HG02642 (cell line): ENCODE data around the gene TLX2.
"Not testable (repeated sequence)": the region's sequence is repeated elsewhere in the genome, so short reads cannot be mapped to it uniquely, and the experiment has no call there.

ENCODE experiments used
- ATAC-seq: cut with Tn5 transposase; IDR thresholded peaks from one replicate; pipeline ENCODE4 v1.9.1; 2021; ENCODE audit warnings: mild to moderate bottlenecking; ENCODE audit not compliant: unreplicated experiment, poor library complexity

Gene TLX2

DNA sequence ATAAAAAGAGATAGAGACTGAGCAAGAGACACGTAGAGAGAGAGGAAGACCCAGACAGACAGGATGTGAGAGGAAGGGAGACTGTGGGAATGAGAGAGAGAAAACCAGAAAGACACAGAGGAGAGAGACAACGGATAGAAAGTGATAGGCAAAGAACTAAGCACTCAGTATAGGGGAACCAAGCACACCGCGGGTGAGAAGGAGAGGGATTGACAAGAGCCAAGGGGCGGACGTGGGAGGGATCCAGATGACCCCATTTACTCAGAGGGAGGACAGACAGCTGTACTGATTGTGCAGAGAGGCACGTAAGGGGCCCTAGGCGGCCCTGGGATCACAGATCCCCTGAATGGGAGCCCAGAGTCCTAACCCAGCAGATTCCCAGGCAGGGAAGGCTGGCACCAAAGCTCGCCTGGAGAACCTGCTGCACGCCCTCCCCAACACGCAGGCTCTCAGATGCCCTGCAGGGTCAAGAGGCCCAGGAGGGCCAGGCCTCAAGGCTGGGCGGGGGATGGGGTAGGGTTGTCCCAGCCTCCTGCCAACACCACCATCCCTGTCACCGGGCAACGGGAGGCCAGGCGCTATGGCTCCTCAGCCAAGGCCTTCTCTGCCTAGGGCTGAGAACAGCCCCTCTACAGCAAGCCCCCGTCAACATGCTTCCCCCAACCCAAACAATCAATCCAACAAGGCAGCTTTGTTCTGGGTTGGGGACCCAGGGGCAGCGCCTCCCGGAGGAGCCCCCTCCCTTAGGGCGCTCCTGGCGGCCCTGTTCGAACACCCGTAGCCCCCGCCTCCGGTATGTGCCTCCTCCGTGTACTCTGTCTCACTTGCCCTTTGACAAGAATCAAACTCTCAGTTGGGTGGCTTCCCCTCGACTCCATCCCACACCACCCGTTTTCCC, 38.9 kb downstream of the TLX2 start:
- ATAC-seq = no peak

GRCh38 chr2:74553892-74554819, 39.9 kb downstream of the TLX2 start, which contains the start of the genes DOK1 and LOXL3:
Gene DOK1, plus strand, starts transcription at chr2:74554720. Its CDS starts 35 bp downstream, at chr2:74554755.
Gene LOXL3, minus strand, starts transcription at chr2:74553942. Its CDS starts 1,308 bp downstream, at chr2:74552634.
- peak; percentile 61 for ATAC-seq

DNA sequence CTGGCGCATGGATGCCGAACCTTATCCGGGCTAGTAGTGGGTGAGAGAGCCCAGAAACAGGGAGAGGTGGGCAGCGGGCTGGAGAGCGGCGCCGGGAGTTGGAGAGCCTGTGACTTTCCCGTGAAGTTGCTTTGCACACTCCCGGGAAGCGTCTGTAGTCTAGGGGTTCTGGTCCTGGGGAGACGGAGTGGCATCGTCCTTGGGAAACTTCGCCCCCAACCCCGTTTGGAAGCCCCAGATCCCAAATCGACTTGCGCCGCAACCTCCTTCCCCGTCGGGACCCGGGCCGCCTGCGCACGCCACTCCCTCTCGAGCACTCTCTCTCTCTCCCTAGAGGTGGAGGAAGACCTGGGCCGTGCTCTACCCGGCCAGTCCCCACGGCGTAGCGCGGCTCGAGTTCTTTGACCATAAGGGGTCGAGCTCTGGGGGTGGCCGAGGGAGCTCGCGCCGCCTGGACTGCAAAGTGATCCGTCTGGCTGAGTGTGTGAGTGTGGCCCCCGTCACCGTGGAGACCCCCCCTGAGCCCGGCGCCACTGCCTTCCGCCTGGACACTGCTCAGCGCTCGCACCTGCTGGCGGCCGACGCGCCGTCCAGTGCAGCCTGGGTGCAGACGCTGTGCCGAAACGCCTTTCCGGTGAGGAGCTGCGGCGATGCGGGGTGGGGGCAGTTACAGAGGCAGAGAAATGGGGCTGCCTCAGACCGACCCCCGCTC, 40.7 kb downstream of the TLX2 start:
- peak; percentile 48 for ATAC-seq

- no peak for ATAC-seq
Measured at GRCh38 chr2:74555610-74556103, 41.4 kb downstream of the TLX2 start.

DNA sequence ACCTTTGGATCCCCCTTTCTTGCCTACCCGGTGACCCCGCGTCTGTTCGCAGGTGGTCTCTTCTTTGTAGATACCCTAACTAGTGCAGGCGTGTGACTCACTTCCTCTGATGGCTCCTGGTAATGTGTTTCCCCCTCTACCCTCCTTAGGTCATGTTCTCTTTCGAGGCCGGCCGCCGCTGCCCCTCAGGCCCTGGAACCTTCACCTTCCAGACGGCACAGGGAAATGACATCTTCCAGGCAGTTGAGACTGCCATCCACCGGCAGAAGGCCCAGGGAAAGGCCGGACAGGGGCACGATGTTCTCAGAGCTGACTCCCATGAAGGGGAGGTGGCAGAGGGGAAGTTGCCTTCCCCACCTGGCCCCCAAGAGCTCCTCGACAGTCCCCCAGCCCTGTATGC, 41.9 kb downstream of the TLX2 start:
- ATAC-seq = no peak

DNA sequence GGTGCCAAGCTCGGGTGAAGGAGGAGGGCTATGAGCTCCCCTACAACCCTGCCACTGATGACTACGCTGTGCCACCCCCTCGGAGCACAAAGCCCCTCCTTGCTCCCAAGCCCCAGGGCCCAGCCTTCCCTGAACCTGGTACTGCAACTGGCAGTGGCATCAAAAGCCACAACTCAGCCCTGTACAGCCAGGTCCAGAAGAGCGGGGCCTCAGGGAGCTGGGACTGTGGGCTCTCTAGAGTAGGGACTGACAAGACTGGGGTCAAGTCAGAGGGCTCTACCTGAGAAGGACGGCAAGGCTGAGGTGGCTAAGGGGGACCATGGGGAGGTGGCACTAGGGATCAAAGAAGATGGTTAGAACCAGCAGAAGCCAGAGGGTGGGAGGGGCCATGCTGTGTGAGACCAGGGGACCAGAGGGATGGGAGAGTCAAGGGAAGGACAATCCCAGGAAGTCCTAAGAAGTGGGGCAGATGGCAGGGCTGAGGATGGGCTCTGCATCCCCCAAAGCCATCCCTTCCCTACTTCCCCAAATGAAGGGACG, 42.7 kb downstream of the TLX2 start:
- no peak for ATAC-seq

DNA sequence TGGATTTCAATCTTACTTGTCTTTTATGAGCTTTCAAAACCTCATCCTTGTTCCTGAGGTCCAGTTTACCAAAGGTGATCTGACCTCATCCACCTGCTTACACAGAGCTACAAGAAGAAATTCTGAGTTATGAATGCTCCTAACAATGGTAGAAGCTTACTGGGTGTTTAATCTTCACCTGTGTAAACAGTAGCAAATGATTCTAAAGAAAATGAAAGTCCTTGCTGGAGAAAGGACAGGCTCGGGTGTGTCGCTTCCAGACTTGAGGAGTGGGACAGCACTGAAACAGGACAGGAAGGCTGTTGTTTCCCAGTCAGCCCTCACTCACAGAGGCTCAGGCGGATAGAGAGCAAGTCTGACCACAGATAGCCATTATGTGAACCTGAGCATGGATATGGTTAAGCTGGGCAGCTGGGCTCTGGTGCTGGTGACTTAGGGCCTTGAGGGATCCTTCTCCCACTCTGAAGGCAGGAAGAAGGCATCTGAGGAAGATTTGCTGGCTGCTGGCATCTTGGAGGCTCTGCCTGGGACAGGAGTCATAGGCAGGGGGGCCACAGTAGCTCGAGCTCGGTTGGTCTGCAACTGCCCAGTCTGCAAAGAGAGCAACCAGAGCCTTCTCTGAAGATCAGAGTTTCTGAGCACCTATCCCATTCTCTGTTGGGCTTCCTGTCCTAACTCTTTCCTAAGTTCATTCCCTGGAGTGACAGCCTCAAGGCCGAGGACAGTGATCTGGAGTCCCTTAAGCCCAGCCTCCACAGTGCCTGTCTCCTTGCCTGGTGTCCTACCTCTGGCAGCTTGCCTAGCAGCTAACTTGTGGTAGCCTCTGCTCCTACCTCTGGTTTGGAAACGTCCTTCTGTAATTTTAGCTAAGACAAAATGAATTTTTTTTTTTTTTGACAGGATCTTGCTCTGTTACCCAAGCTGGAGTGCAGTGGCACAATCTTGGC, 44.3 kb downstream of the TLX2 start:
- no peak for ATAC-seq

GRCh38 chr2:74559912-74560311, 45.7 kb downstream of the TLX2 start:
- no peak for ATAC-seq

GRCh38 chr2:74560591-74560990, 46.3 kb downstream of the TLX2 start:
- no peak for ATAC-seq

DNA sequence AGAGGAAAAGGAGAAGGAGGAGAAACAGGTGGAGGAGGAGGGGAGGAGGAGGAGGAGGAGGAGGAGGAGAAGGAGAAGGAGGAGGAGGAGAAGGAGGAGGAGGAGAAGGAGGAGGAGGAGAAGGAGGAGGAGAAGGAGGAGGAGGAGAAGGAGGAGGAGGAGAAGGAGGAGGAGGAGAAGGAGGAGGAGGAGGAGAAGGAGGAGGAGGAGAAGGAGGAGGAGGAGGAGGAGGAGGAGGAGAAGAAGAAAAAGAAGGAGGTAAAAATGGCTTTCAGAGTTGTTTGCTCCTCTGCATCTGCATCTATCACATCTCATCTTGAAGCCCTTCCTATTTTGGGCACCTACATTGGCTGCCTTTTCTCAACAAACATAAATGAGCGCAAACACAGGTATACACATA, 46.8 kb downstream of the TLX2 start:
- ATAC-seq = not testable (repeated sequence)

- no peak for ATAC-seq
Measured at GRCh38 chr2:74562126-74562775, 48.0 kb downstream of the TLX2 start.

DNA sequence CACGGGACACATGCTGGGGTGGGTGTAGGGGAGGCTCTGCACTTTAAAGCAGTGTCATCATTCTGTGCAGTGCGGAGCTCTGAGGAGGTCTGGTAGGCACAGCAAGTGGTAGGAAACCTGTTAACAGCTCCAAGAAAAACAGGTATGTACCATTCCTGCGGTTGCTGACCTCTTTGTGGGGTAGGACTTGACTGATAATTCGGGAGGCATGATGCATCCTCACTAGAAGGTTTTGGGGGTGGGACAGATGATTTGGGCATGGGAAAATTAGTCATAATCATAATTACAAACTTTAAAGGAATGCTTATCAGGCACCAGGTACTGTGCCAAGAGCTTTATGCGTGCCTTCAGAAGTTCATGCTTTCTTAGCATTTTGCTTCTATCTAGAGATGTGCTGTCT, 50.0 kb downstream of the TLX2 start:
- no peak for ATAC-seq

DNA sequence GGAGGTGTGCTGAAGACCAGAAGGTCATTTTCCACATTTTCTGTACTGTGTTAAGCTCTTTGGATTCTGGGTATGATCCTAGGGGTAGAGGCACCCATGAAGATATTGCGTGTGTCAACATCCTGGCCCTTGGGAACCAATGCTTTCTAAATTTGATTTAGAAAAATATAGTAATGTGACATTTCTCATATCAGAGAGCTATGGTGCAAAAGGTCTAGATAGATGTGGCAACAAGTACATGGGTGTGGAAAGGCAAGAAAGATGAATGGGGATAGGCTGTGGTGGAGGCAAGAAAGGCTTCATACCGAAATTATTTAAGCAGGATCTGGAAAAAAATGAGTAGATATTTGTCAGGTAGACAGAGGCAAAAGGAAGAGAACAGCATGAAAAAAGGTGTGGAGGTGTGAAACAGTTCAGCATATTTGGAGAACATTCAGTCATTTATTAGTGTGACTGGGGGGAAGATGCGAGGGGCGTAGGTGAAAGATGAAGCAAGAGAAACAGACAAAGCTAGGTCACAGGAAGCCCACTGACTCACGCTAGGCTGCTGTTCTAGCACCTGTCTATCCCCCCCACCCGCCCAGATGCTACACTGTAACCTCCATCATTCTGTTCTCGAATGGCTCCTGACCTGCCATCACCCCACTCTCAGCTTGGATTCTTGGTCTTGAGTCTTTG, 52.0 kb downstream of the TLX2 start:
- no peak for ATAC-seq

DNA sequence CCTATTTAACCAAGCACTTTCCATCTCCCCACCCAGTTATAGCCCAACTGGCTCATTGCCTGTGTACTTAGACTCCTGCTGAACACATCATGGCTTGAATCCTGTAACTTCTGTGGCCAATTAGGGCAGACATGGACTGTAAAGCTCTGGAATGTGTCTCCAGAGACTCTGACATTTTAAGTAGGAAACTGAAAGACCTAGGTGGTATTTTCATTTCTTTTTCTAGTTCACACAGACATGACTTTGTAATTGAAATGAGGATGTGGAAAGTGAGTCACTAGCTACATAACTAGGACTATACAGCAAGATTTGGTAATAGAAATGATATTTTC, 52.5 kb downstream of the TLX2 start:
- ATAC-seq = no peak
